CD4-positive, alpha-beta T cell treated with Interleukin-15 for 4 hours (primary cell): ENCODE results near the gene GJD3.
"Not testable (repeated sequence)": the region's sequence is repeated elsewhere in the genome, so short reads cannot be mapped to it uniquely, and the experiment has no call there.

Source experiments
- DNase-seq: peaks from one replicate; pipeline ENCODE4 v3.0.0-alpha.2; 2020; ENCODE audit warnings: low spot score

GJD3 gene, protein sequence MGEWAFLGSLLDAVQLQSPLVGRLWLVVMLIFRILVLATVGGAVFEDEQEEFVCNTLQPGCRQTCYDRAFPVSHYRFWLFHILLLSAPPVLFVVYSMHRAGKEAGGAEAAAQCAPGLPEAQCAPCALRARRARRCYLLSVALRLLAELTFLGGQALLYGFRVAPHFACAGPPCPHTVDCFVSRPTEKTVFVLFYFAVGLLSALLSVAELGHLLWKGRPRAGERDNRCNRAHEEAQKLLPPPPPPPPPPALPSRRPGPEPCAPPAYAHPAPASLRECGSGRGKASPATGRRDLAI

DNA sequence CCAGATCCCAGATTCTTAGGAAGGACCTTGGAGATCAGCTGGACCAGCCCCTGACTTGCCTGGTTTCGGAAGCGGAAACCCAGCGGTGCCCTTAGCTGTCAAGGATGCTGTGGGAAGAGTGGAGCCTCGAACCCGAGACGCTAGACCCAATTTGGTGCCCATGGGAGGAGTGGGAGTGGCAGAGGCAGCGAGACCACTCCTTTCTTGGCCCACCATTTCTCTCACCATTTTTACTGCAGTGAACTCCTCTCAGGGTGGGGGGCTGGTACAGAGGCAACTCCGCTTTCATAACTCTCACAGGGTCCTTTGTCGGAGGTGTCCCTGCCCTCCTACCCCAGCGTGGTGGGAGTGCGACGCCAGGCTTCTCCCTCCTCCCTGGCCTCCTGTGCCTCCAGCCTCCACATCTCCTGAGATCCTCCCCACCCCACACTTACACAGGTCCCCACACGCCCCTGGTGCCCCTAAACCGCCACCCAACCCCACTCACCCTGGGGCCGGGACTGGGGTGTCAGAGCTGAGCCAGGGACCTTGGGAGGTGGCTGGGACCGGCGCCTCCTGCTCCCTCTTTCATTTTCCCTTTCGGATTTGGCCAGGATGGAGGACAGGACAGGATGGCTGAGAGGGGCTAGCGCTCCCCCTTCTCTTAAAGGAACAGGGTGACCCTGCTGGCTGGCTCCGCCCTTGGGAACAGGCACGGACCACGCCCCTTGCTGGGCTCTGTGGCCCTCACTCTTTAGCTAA, at the start of gene GJD3:
Gene GJD3 (minus strand): TSS at position 617 of the 741 bp plus-strand sequence. CDS start 922 bp downstream, outside the sequence.
- no peak for DNase-seq

DNA sequence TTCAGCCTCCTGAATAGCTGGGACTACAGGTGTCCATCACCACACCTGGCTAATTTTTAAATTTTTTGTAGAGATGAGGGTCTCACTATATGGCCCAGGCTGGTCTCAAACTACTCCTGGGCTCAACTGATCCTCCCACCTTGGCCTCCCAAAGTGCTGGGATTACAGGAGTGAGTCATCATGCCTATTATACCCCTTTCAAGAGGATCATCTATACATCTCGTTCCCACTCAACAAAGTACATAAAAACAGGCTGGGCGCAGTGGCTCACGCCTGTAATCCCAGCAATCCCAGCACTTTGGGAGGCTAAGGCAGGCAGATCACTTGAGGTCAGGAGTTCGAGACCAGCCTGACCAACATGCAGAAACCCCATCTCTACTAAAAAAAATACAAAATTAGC, 49.8 kb upstream of the GJD3 start:
- not testable (repeated sequence) for DNase-seq

DNA sequence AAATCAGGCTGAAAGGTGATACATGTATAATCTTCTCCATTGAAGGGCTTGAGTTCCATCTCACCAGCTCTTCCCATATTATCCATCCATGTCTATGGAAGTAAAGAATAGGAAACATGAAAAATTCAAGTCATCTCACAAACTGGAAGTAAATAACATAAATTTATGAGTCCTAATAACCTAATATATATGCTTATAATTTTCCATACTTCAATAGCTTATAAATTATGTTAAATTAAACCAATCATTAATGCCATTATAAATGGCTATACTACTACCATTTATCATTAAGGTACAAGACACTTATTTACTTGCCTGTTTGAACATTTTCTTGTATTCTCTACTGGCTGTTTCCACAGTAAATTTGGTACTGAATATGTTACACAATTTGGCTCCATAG, 48.3 kb upstream of the GJD3 start:
- DNase-seq = no peak

DNA sequence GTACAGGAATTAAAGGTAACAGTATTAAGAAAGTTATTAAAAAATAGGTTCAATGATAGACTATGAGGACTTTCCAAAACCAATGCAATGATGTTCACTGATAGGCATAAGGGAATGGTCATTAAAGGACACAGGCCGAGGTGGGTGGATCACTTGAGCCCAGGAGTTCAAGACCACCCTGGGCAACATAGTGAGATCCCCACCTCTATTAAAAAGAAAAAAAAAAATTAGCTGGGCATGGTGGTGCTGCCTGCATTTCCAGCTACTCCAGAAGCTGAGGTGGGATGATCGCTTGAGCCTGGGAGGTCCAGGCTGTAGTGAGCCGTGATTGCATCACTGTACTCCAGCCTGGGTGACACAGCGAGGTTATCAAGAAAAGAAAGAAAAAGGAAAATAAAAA, 47.3 kb upstream of the GJD3 start:
- no peak for DNase-seq

DNA sequence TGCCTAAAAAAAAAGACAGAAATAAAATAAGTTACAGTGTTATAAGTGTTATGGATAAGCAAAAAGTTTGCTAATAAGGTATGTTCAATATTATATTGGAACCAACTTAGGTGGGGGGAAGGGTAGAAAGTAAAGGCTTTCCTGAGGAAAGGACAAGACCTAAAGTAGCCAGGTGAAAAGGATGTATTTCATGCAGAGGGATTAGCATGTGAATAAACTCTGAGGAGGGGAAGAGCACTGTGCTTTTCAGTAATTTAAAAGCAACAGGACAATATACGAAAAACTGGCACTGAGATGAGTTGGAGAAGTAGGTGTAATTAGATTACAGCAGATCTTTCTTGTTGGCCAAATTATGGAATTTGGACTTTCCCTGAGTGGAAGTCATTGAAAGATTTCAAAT, 45.5 kb upstream of the GJD3 start:
- no peak for DNase-seq

DNA sequence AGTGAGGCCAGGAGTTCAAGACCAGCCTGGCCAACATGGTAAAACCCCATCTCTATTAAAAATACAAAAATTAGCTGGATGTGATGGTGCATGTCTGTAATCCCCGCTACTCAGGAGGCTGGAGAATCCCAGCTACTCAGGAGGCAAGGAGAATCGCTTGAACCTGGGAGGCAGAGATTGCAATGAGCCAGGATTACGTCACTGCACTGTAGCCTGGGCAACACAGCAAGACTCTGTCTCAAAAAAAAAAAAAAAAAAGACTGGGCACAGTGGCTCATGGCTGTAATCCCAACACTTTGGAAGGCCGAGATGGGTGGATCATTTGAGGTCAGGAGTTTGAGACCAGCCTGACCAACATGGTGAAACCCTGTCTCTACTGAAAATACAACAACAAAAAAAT, 45.0 kb upstream of the GJD3 start:
- DNase-seq = not testable (repeated sequence)

DNA sequence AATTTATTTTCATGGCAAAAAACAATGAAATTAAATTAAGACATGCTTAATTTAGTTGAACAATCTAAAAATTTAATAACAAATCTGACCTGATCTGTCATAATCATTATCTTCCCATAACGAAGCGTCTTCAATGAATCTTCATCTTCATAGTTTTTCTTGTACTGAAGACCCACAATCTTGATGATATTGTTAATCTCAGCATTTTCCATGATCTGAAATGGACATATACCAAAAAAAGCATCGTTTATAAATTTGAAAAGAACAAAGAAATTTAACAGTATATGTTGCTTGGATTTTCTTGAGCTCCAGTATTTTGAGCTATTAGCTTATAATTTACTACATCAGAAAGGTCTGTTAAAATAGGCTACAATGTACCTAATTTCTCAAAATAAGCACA, 42.9 kb upstream of the GJD3 start:
- no peak for DNase-seq

DNA sequence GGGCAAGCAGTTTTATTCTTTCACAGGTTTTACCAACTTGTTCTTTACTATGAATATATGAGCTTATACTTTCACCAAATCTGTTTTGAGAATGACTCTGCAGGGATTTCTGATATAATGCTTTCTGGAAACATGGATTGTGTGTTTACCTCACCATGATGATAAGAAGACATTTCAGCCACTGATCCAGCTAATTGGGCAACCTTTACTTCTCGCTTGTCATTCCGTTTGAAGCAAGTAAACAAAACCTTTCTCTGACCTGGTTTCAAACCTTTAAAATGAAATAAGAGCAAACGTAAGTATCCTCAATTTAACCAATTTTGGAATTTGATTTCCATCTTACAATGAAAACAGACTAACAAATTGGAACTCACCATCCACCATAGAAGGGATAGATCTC, 39.5 kb upstream of the GJD3 start:
- DNase-seq = no peak

DNA sequence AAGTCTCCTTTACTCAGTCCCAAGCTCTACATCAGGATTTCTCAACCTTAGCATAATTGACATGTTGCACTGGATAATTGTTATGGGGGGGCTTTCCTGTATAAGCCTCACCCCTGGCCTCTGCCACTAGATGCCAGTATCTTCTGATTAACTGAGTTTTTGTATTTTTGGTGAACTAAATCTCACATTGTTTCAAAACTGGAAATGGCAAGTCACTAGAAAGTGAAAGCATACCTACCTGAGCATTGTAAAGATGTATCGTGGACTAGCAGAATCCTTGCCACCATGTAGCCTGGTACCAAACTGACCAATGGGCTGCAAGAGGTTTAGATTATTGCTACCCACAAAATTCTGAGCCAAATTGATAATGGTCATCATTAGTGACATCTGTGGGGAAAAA, 38.1 kb upstream of the GJD3 start:
- peak; percentile 8 for DNase-seq

DNA sequence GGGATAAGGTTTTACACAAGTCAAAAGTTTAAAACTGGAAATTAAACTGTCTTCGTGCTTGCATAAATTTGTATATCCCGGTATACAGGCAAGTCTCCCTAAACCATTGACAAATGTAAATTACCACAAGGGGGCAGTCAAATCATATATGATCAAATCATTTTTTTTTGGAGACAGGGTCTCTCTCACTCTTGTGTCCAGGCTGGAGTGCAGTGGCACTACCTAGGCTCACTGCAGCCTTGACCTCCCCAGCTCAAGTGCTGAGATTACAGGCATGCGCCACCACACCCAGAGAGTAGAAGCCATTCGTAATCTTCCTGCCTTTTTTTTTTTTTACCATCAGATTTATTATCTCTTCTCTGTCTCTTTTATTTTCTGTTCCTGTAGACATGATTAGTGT, 34.6 kb upstream of the GJD3 start:
- peak; percentile 35 for DNase-seq

DNA sequence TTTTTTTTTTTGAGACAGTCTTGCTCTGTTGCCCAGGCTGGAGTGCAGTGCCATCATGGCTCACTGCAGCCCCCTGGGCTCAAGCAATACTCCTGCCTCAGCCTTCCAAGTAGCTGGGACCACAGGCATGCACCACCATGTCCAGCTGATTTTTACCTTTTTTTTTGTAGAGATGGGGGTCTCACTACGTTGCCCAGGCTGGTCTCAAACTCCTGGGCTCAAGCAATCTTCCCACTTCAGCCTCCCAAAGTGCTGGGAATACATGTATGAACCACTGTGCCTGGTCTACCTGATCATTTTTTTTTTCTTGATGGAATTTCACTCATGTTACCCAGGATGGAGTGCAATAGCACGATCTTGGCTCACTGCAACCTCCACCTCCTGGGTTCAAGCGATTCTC, 22.0 kb upstream of the GJD3 start:
- DNase-seq = not testable (repeated sequence)

DNA sequence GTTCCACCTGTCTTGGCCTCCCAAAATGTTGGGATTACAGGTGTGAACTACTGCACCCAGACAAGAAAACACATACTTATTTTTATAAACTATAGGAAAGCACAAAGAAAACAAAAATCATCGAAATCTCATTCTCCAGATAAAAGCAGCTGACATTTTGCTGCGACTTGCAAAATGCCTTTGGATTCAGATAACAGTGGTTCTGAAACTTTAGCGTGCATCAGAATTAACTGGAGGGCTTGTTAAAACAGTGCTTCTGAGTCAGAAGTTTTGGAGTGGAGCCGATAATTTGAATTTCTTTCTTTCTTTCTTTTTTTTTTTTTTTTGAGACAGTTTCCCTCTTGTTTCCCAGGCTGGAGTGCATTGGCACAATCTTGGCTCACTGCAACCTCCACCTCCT, 17.7 kb upstream of the GJD3 start:
- no peak for DNase-seq

DNA sequence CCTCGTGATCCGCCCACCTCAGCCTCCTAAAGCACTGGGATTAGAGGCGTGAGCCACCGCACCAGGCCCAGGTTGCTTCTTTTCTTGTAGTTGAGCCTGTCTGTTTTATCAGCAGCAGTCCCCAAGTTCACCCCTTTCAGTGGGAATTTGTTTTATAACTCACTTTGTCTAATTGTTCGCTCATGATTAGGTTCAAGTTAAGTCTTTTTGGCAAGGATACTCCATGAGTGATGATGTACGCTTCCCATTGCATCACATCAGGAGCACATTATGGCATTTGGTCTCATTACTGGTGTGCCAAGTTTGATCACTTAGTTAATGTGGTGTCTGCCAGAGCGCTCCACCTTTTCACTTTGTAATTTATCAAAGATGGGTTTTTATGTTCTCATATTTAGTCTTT, 14.4 kb upstream of the GJD3 start:
- DNase-seq = no peak

DNA sequence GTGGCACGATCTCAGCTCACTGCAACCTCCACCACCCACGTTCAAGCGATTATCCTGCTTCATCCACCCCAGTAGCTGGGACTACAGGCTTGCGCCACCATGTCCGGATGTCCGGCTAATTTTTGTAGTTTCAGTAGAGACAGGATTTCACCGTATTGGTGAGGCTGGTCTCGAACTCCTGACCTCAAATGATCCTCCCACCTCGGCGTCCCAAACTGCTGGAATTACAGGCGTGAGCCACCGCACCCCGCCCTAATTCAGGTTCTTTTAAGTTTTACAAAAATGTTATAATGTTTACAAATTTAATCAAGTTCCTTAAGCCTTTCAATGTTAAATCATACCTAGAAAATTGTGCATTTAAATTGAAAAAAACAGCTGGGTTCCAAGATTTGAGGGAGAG, 13.3 kb upstream of the GJD3 start:
- no peak for DNase-seq

DNA sequence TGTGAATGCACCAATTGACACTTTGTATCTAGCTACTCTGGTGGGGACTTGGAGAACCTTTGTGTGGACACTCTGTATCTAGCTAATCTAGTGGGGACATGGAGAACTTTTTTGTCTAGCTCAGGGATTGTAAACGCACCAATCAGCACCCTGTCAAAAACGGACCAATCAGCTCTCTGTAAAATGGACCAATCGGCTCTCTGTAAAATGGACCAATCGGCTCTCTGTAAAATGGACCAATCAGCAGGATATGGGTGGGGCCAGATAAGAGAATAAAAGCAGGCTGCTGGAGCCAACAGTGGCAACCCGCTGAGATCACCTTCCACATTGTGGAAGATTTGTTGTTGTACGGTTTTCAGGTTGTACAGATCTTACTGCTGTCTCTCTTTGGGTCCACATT, 12.0 kb upstream of the GJD3 start:
- DNase-seq = not testable (repeated sequence)

DNA sequence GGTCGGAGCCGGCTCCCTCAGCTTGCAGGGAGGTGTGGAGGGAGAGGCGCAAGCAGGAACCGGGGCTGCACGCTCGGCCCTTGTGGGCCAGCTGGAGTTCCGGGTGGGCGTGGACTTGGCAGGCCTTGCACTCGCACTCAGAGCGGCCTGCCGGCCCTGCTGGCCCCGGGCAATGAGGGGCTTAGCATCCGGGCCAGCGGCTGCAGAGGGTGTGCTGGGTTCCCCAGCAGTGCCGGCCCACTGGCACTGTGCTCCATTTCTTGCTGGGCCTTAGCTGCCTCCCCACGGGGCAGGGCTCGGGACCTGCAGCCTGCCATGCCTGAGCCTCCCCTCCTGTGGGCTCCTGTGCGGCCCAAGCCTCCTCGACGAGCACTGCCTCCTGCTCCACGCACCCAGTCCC, 11.2 kb upstream of the GJD3 start:
- not testable (repeated sequence) for DNase-seq

DNA sequence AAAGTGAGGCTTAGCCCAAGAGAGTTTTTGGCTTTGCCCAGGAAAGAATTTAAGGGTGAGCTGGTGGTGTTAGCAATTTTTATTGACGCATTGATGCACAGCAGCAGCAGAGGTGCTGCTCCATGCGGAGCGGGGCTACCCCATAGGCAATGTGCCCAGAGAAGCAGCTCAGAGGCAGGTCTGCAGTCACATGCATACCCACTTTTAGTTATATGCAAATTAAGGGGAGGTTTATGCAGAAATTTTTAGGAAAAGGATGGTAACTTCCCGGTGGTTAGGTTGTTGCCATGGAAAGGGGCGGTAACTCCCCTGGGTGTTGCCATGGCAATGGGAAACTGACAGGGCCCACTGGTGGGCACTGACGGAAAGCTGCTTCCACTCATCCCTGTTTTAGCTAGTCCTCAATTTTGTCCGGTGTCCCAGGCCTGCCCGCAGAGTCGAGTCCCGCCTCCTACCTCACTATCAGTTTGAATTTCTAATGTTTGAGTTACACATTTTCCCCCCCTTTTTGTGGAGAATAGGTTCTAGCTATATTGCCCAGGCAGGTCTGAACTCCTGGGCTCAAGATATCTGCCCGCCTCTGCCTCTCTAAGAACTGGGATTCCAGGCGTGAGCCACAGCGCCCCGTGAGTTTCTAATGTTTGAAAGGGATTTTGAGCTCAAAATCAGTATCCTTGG, 10.4 kb upstream of the GJD3 start:
- no peak for DNase-seq

DNA sequence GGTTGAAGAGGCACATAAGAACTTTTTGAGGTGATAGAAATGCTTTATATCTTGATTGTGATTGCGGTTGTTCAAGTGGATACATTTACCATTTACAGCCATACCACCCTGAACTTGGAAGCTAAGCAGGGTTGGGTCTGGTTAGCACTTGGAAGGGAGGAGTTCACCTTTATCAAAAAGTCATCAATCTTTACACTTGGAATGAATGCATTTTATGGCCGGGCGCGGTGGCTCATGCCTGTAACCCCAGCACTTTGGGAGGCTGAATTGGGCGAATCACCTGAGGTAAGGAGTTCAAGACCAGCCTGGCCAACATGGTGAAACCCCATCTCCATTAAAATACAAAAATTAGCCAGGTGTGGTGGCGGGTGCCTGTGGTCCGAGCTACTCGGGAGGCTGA, 9.5 kb upstream of the GJD3 start:
- DNase-seq = no peak

DNA sequence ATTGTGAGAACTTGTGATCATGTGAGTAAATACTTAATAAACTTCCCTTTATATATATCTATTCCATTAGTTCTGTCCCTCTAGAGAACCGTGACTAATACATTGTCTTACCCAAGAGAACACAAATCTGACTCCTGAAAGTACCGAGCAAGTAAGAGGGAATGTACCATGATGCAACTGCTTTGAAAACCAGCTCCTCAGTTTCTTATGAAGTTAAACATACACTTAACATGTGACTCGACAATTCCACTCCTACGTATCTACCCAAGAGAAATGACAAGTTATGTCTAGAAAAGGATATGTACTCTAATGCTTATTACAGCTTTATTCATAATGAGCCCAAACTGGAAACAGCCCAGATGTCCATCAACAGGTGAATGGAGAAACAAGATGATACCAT, 8.8 kb upstream of the GJD3 start:
- DNase-seq = no peak

DNA sequence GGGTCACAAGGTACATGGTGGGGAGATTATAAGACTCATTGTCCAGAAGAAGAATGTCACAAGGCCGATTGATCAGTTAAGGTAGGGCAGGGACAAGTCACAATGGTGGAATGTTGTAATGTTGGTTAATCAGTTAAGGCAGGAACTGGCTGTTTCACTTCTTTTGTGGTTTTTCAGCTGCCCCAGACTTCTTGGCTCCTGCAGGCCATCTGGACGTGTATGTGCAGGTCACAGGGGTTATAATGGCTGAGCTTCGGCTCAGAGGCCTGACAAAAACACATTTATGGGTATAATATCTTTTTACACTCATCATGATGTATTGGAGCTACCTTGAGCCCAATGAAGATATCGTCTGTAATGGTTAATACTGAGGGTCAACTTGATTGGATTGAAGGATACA, 8.1 kb upstream of the GJD3 start:
- DNase-seq = not testable (repeated sequence)

DNA sequence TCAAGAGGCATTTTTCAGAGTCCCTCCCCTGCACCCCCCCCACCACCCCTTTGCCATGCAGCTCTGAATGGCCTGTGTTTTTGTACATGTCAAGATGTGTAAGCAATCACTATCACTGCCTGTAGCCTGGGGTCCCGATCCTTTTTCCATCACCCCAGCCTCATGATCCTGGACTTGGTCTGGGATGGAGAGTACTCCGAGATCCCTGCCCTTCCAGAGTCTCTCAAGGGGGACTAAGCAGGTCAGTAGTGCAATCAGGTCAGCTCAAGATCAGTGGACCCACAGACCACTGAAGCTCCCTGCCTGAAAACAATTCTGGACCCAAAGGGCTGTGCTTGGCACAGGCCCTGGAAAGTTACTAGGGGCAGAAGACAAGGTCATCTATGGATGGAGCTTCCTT, 7.5 kb upstream of the GJD3 start:
- no peak for DNase-seq

DNA sequence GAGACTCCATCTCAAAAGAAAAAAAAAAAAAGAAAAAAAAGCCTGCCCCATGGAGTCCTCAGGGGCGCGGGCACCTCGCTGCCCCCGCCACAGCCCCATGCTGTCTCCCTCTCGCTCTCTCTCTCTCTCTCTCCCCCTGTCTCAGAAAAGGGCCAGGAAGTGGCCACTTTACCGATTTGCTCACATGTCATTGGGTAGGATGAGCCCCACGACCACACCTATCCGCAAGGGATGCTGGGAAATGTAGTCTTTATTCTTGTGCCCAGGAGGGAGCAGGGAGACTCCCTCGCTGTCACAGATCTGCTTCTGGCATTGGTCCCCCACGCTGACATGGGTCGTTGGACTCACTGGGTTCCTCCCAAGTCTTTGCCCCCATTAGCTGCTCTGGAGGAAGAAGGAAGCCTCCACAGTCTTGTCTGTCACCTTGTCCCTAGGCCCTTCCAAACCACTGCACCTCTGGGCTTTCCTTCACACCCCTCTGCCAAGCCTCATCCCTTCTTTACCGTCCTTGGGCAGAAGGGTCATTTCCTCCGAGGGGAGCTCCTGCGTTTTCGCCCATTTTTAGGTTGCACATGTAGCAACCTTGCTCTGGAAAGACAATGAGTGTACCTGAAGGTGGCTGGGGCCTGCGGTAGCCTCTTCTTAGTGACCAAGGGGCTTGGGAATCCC, 6.9 kb upstream of the GJD3 start:
- peak; percentile 41 for DNase-seq

DNA sequence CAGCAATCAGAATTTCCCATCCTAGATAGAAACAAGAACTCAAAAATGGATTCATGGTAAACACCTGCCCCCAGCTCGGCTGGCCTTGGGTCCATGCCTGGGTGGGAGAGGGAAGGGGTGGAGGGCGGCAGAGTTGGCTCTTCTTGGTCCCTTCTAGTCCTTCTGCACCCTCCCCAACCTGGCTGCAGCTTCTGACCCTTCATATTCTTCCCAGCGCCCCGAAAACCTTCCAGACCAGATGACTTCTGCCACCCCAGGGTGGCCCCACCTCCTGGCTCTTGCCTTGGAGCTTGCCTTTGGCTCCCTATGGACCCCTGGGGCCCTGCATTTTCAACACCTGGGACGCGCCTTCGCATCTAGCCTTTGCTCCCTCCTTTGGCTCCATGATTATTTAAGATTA, 5.4 kb upstream of the GJD3 start:
- no peak for DNase-seq
